Gastrocnemius medialis (tissue), 4 donors: ENCODE measurements around the gene ARMH2.

Source experiments
- POLR2A ChIP-seq, 2 donors: fragments of 450-650 bp; IDR thresholded peaks; one replicate each; pipeline ENCODE4 v1.6.1; 2017; ENCODE audit warnings: antibody characterized with exemption in 2 of 2, mild to moderate bottlenecking in 2 of 2, moderate library complexity in 2 of 2
- TF ChIP-seq, protein P1 (sequence below), 5 experiments: fragments of 450-650 bp in 3 of 5; fragments of 200-600 bp in 2 of 5; sonication (generic) in 2 of 5; IDR thresholded peaks in 4 of 5; conservative IDR thresholded peaks in 1 of 5; 1 replicate in 4 of 5; 2 replicates in 1 of 5; pipeline ENCODE4 v1.5.1; 2016 to 2019; ENCODE audit warnings: antibody characterized with exemption in 5 of 5, mild to moderate bottlenecking in 3 of 5, moderate library complexity in 3 of 5

- TF ChIP-seq, protein P1, sequence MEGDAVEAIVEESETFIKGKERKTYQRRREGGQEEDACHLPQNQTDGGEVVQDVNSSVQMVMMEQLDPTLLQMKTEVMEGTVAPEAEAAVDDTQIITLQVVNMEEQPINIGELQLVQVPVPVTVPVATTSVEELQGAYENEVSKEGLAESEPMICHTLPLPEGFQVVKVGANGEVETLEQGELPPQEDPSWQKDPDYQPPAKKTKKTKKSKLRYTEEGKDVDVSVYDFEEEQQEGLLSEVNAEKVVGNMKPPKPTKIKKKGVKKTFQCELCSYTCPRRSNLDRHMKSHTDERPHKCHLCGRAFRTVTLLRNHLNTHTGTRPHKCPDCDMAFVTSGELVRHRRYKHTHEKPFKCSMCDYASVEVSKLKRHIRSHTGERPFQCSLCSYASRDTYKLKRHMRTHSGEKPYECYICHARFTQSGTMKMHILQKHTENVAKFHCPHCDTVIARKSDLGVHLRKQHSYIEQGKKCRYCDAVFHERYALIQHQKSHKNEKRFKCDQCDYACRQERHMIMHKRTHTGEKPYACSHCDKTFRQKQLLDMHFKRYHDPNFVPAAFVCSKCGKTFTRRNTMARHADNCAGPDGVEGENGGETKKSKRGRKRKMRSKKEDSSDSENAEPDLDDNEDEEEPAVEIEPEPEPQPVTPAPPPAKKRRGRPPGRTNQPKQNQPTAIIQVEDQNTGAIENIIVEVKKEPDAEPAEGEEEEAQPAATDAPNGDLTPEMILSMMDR (IDR thresholded peaks at IDR 0.05 in 4 of 5, conservative IDR thresholded peaks at IDR 0.05 in 1 of 5) = no peak
- TF ChIP-seq POLR2A (IDR thresholded peaks at IDR 0.05) = no peak
Observed at GRCh38 chr6:24777227-24777626, 21.5 kb downstream of the ARMH2 start.
